HG03095 (cell line): ENCODE measurements around the gene CYSRT1.
A peak's percentile ranks its signal among the peaks of the same experiment; 100 is the strongest.

Experiments used
- ATAC-seq: cut with Tn5 transposase; IDR thresholded peaks from one replicate; pipeline ENCODE4 v1.9.1; 2021; ENCODE audit warnings: moderate library complexity; ENCODE audit not compliant: unreplicated experiment

The CYSRT1 gene

GRCh38 chr9:137223078-137223970, 1.6 kb upstream of the CYSRT1 start:
- peak; percentile 59 for ATAC-seq

- no peak for ATAC-seq
Measured at GRCh38 chr9:137225699-137226331, 841 bp downstream of the CYSRT1 start.

GRCh38 chr9:137226338-137227053, 1.5 kb downstream of the CYSRT1 start:
- no peak for ATAC-seq

GRCh38 chr9:137227054-137227852, 2.3 kb downstream of the CYSRT1 start, which contains the start of gene RNF224:
TSS of gene RNF224 (plus strand) at chr9:137227502. CDS start at chr9:137228336, 834 bp downstream.
- ATAC-seq = no peak

GRCh38 chr9:137227853-137228505, 3.0 kb downstream of the CYSRT1 start:
- no peak for ATAC-seq

- ATAC-seq = no peak
Measured at GRCh38 chr9:137228506-137228967, 3.6 kb downstream of the CYSRT1 start.

GRCh38 chr9:137228968-137229896, 4.3 kb downstream of the CYSRT1 start:
- ATAC-seq = no peak

- no peak for ATAC-seq
Measured at GRCh38 chr9:137229903-137230704, 5.1 kb downstream of the CYSRT1 start.

- ATAC-seq = no peak
Measured at GRCh38 chr9:137230705-137231371, 5.9 kb downstream of the CYSRT1 start, which contains the start of gene SLC34A3. TSS of gene SLC34A3 (plus strand) at chr9:137230901. CDS start at chr9:137231703, 802 bp downstream.

- no peak for ATAC-seq
Measured at GRCh38 chr9:137231372-137232039, 6.5 kb downstream of the CYSRT1 start.

GRCh38 chr9:137232101-137232500, 7.1 kb downstream of the CYSRT1 start:
- no peak for ATAC-seq

GRCh38 chr9:137232510-137232909, 7.5 kb downstream of the CYSRT1 start:
- no peak for ATAC-seq

- no peak for ATAC-seq
Measured at GRCh38 chr9:137233143-137233980, 8.4 kb downstream of the CYSRT1 start.

GRCh38 chr9:137234055-137234697, 9.2 kb downstream of the CYSRT1 start:
- ATAC-seq = no peak

GRCh38 chr9:137234758-137235423, 9.9 kb downstream of the CYSRT1 start:
- ATAC-seq = no peak
